ACHN (cell line): ENCODE data around the gene APOLD1.
A peak's percentile ranks its signal among the peaks of the same experiment; 100 is the strongest.
"Not testable (repeated sequence)": the region's sequence is repeated elsewhere in the genome, so short reads cannot be mapped to it uniquely, and the experiment has no call there.

ENCODE experiments used
- DNase-seq: peaks from one replicate; pipeline ENCODE4 v3.0.0-alpha.2; 2015
- in situ Hi-C: cut with HindIII; loops from 2 replicates; pipeline ENCODE4 v1.10.0; 2017; ENCODE audit warnings: low sequenced_read_pairs, low pct_ligation_motif_present, low pct_unique_long_range_greater_than_20kb

Gene APOLD1

GRCh38 chr12:12803186-12803585, 17.7 kb downstream of the APOLD1 start:
- peak; percentile 97 for DNase-seq

GRCh38 chr12:12804011-12804410, 18.6 kb downstream of the APOLD1 start:
- peak; percentile 23 for DNase-seq
- in situ Hi-C loops, result no loop called here

More at GRCh38 chr12:12803186-12803585, 17.7 kb downstream of the APOLD1 start:
- in situ Hi-C loops, result no loop called here

GRCh38 chr12:12804432-12804886, 19.0 kb downstream of the APOLD1 start:
- in situ Hi-C loops, result no loop called here
- DNase-seq, result peak; percentile 91

- in situ Hi-C loops, result no loop called here
- no peak for DNase-seq
Measured at GRCh38 chr12:12806784-12807516, 21.5 kb downstream of the APOLD1 start.

GRCh38 chr12:12807517-12807903, 22.1 kb downstream of the APOLD1 start:
- DNase-seq, in situ Hi-C loops: not testable (repeated sequence)

GRCh38 chr12:12807970-12808702, 22.7 kb downstream of the APOLD1 start:
- in situ Hi-C loops, result no loop called here
- no peak for DNase-seq

GRCh38 chr12:12810553-12811021, 25.1 kb downstream of the APOLD1 start:
- no peak for DNase-seq

GRCh38 chr12:12811343-12811742, 25.9 kb downstream of the APOLD1 start:
- no peak for DNase-seq
- in situ Hi-C loops, result no loop called here

More at GRCh38 chr12:12810553-12811021, 25.1 kb downstream of the APOLD1 start:
- in situ Hi-C loops, result no loop called here

GRCh38 chr12:12812174-12812573, 26.7 kb downstream of the APOLD1 start:
- in situ Hi-C loops, result no loop called here
- DNase-seq, result no peak

GRCh38 chr12:12812618-12813119, 27.2 kb downstream of the APOLD1 start:
- in situ Hi-C loops, result no loop called here
- no peak for DNase-seq

GRCh38 chr12:12813120-12814101, 28.0 kb downstream of the APOLD1 start, which contains the start of gene DDX47:
Gene DDX47, plus strand, starts transcription at chr12:12813346. Its CDS starts 22 bp downstream, at chr12:12813368.
- DNase-seq, result peak; percentile 97
- in situ Hi-C loops, result no loop called here

- in situ Hi-C loops, result no loop called here
- no peak for DNase-seq
Measured at GRCh38 chr12:12817616-12818015, 32.2 kb downstream of the APOLD1 start.

GRCh38 chr12:12818701-12819100, 33.2 kb downstream of the APOLD1 start:
- in situ Hi-C loops, result no loop called here

GRCh38 chr12:12819221-12819620, 33.8 kb downstream of the APOLD1 start:
- in situ Hi-C loops, result no loop called here
- DNase-seq, result no peak

More at GRCh38 chr12:12818701-12819100, 33.2 kb downstream of the APOLD1 start:
- peak; percentile 46 for DNase-seq

- in situ Hi-C loops, result no loop called here
- peak; percentile 99 for DNase-seq
Measured at GRCh38 chr12:12819752-12820311, 34.4 kb downstream of the APOLD1 start.

- in situ Hi-C loops, DNase-seq: not testable (repeated sequence)
Measured at GRCh38 chr12:12820376-12820775, 34.9 kb downstream of the APOLD1 start.

GRCh38 chr12:12821975-12822374, 36.5 kb downstream of the APOLD1 start:
- in situ Hi-C loops, result no loop called here
- DNase-seq, result no peak

- no peak for DNase-seq
Measured at GRCh38 chr12:12822886-12823285, 37.4 kb downstream of the APOLD1 start.

More at GRCh38 chr12:12822886-12823285, 37.4 kb downstream of the APOLD1 start:
- in situ Hi-C loops, result no loop called here
